HG03571 (cell line): ENCODE measurements around the gene DUSP22.

Source experiments
- ATAC-seq: cut with Tn5 transposase; IDR thresholded peaks from one replicate; pipeline ENCODE4 v1.9.1; 2021; ENCODE audit not compliant: unreplicated experiment

Gene DUSP22

DNA sequence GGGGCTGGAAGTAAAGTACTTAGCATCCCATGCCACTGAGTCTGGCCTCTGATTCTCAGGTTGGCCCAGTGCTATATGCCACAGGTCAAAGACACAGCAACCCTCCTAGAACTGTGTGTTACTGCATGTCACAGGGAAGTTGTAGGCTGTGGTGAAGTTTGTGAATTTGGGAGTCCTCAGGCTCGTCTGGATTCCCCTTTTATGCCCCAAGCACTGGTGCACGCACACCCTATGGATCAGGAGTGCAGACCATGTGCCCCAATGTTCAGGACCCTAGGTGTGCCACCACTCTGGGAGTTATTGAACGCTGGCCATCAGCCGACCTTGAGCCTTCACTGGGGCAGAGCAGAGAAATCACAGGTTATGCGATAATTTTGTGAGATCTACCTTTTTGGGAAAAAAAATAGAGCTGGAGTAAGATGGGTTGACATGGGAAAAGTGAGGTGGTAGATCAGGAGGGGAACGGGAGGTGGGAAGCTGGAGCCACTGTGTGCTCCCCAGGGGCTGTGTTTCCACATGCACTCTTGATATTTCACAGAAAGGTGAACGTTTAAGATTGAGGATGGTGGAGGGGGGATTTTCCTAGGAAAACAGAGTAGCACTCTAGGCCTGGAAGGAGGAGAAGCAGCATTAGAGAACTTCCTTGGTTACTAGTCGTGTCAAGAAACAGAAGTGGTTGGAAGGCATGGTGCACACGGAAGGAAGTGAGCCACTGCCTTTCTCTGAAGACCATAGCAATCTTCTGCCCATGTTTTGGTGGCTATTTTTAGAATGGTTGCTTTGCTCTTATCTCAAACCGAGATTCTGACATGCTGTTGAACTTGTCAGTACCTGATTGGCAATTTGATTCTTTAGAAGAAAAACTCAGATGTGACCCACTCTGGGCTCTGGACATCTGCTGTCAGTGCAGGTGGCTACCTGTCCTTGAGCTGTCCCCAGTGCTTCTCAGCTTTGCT, 44.1 kb downstream of the DUSP22 start:
- ATAC-seq: peak; percentile 41

DNA sequence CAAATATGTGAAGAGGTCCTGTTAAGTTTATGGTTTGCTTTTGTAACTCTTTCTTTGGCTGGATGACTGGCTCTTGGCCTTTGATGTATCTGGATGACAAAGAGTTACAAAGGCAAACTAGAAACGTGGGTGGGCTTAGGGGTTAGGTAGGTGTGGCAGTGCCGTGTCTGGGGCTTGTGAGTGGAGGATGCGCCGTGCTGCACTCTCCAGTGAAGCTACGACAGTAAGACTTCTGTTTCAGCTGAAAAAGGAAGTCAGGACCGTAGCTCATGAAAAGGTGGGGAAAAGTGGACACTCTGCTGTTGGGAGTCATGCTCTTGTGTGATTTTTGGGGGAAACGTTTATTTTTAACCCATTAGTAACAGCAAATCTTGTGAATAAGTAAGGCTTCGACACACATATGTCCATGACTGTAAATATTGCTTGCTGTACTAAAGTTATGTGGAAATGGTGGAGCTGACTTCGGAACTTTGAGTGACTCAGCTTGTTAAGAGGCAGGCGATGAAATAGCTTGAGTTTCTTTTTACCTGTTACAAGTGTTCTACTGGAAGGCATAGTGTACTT, 45.6 kb downstream of the DUSP22 start:
- ATAC-seq: no peak

DNA sequence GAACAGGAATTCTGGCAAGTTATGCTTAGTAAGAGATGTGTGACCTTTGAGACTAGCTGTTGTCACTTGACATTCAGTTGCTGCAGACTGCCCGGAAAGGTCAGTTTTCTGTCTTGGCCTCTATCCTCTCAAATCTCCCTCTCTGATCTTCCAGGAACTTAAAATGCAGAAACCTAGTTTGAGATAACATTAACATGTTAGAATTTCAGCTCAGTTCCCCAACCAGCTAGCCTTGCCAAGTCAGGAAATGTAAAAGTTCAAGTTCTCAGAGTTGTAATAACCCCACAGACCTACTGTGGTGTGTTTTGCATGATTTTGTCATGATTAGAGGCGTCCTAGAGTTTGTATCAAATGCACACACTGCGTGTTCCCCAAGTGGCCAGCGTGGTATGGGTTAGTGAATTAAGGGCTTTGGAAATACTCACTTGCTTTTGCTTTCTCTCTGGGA, 46.6 kb downstream of the DUSP22 start:
- no peak for ATAC-seq

DNA sequence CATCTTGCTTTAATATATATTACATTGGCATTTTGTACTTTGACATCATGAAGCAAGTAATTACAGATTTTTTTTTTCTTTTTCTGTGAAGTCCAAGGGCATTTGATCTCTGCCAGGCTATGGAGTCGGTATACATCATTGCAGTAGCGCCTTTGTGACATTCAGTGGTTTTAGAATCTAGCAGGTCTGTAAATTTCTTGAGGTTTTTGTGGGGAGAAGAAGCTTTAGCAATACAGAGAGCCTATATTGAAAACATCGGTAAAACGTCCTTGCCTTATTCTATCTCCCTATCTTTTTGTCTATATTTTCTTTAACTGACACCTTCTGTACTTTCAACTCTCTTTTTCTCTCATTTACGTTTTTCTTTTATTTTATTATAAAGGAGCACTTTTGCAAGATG, 47.2 kb downstream of the DUSP22 start:
- no peak for ATAC-seq

DNA sequence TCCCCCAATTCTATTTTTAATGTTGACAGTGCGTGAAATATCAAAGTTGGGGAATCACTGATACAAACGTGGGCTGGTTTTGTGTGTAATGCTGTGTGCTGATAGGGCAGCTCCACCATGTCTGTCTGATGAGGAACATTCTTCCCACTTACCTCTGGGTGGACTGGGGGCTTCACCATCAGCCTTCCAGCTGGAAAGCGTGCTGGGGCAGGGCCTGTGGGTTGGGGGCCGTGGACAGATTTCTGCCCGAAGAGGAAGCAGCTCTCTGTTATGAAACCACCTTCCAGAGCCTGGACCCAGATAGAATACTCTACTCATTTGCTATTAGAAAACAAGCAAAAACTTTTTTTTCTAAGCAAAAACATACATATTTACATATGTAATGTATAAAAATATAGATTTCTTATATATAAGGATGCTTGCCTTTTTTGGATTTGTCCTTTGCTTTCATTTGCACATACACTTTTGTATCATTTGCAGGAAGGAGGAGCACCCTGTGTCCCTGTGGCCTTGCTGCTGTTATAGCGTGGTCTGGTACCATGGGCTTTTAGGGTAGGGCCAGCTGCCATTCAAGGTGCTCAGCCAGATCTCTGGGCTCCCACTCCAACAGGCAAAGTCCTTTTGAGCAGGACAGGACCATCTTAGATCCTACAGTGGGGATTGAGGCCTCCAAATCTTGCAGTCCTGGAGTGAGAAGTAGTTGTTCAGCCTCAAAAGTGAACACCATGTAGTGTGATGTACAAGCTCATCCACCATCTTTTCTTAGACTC, 48.1 kb downstream of the DUSP22 start:
- no peak for ATAC-seq

DNA sequence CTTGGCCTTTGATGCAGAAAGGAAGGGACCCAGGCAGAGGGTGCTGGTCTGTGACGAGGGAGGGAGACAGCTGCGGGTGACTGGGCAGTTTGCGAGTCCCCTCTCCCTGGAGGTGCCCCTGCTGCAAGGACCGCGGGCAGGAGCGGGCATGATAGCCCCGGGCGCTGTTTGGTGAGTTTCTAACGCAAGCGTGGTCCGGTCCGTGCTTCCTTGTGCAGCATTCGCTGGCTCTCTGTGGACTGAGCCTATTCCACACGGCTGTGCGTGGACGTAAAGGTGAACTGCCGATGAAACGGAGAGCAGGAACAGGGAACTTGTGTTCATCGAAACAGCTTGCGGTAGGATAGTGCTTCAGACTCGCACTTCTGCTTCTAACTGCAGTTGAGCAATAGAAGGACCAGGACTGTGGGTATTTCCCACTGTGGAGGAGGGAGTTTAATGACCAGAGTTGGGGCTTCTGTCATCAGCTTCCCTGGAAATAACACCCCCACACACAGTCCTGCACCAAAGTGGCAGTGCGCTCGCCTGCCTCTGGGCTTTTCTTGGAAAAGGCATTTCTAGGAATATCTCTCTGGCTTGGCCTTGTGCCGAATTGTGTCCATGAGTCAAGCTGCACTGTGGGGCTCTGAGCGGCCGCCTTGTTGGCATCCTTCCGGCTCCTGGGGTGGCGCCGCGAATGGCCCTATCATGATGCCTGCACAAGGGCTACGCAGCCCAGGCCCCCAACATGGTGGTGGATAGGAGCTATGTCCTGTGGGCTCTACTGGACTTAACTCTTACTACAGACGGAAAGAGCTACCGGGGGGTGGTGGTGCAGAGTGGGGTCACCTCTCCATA, 48.9 kb downstream of the DUSP22 start:
- ATAC-seq: peak; percentile 29

DNA sequence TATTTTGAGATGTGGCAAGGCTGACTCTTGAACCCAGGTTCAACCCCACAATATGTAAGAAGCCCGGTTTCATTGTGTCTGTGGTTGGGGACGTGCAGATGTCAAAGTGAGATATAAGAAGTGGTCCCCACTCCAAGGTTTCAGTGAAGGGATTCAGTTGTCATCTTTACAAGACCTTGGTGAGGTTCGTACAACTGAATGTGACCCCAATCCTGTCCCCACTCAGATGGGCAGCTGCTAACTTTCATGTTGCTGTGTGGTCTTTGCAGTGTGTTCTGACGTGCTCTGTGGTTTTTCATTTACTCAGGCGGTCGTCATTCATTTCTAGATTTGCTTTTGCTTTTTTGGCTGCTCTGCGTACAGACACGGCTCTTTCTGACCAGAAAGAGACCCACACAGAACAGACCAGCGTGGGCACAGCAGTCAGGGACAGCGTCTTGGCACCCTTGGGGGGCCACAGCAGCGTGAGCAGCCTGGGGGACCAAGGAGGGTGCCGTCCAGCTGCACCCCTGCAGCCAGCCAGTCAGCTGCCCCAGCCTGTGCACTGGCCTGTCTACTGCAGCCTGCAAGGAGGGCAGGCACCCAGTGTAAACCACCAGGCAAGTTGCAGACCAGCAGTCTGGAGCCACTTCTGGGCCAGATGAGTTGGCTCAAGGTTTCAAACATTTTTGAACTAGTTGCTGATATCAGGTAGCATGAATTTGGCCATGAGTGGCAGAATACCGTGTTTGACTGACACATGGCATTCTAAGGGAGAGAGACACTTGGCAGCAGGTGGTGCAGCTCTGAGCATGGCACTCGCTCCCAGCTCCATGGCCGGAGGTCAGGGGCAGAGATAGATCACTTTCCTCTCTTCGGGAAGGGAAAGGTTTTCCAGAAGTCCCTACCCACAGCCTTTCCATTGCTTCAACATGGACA, 49.9 kb downstream of the DUSP22 start:
- peak; percentile 50 for ATAC-seq

DNA sequence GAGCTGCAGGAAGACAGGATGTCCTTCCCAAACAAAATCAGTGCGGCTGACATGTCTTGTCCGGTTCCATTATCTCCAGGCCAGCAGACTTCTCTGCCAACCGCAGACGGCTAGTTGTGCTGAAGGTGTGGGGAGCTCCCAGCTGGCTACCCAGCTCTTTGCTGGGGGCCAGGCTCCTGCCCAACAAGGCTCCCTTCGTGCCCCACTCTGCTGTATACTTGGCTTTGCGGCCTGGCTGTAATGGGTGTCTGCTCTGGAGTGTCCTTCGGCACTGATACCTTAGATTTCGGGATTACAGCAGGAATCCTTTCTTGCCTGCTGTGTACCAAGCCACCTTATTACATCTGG, 50.5 kb downstream of the DUSP22 start:
- no peak for ATAC-seq

DNA sequence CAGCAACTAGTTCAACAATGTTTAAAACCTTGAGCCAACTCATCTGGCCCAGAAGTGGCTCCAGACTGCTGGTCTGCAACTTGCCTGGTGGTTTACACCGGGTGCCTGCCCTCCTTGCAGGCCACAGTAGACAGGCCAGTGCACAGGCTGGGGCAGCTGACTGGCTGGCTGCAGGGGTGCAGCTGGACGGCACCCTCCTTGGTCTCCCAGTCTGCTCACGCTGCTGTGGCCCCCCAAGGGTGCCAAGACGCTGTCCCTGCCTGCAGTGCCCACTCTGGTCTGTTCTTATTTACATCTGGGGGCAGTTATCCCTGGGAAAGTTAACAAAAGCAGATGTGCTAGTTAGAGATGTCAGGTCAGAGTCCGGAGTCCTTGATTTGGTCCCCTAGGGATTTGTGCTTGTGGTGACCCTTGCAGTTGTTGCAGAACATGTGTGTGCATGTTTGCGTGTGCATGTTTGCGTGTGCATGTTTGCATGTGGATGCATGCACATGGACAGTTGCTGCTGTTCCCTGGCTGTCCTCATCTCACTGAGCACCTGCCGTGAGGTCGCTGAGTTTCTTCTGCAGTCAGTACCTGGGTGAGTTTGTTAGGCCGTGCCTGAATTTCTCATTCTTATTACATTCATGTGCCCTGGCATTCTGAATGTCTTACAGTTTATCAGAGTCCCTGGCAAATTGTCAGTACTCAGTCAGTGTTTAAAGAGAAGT, 51.1 kb downstream of the DUSP22 start:
- ATAC-seq: no peak

DNA sequence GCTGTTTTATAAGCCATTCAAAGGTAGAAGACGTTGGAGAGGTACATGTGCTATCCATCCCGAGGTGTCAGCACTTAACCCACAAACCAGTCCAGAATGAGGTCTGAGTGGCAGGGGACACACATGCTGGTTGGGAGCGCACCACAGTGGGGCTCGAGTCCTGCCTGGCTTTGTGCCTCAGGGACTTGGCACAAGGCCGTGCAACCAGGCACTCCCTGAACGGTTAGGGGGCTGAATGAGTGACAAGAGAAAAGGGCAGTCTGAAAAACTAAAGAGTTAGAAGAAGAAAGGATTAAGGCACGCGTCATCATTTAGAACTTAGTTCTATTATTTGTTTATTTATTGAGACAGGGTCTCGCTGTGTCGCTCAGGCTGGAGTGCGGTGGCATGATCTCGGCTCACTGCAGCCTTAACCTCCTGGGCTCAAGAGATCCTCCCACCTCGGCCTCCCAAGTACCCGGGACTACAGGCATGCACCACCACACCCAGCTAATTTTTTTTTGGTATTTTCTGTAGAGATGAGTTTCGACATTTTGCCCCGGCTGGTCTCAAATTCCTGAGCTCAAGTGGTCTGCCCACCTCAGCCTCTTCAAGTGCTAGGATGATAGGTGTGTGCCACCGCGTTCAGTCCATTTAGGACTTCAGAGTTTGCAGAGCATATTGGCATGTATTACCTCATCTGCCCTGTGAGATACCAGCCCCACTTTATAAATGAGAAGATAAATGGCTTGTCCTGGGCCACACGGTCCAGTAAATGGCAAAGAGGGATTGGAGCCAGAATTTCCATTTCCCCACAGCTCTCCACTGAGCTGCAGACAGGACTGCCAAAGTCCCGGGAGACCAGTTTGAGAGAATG, 51.9 kb downstream of the DUSP22 start:
- no peak for ATAC-seq

DNA sequence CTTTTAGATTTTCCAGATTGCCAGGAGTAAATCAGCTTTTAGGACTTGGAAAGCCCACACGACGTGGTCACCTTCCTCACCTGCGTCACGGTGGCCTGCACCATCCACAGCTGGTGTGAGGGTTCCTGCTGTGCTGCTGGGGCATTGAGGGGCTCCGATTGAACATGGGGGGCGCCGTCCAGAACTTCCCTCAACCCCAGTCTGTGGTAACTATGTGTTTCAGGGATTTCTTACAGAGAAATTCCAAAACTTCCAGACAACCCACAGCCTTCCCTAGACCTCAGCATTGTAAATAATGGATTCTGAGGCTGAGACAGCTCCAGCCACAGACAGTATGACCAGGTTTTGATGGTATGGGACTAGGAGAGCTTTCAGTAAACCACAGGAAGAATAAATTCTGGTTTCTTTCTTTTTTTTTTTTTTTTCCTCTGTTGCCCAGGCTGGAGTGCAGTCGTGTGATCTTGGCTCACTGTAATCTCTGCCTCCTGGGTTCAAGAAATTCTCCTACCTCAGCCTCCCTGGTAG, 52.6 kb downstream of the DUSP22 start:
- ATAC-seq: no peak

DNA sequence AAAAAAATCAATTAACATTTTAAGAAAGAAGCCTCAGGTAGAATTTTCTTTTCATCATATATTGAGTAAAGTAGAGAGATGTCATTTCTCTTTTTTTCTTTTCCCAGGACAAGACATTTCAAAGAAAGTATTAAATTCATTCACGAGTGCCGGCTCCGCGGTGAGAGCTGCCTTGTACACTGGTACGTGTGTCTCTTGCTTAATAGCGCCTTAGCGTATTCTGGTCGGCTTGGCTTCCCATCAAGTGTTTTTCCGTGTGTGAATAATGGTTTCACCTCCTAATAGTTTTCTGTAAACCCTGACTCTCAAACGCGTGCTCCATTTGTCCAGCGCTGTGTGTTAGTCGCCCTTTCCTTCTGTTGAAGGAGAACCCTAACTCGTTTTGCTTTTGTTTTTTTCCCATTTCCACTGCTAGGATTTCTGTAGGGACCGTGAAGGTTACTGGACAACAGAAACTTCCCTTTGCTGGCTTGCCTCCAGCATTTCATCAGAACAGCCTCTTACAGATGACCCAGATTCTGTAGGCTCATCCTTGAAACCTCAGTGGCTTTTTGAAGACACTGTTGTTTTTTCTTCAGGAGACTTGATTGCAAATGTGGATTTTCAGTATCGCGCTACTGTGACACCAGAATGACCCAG, 53.6 kb downstream of the DUSP22 start:
- no peak for ATAC-seq

DNA sequence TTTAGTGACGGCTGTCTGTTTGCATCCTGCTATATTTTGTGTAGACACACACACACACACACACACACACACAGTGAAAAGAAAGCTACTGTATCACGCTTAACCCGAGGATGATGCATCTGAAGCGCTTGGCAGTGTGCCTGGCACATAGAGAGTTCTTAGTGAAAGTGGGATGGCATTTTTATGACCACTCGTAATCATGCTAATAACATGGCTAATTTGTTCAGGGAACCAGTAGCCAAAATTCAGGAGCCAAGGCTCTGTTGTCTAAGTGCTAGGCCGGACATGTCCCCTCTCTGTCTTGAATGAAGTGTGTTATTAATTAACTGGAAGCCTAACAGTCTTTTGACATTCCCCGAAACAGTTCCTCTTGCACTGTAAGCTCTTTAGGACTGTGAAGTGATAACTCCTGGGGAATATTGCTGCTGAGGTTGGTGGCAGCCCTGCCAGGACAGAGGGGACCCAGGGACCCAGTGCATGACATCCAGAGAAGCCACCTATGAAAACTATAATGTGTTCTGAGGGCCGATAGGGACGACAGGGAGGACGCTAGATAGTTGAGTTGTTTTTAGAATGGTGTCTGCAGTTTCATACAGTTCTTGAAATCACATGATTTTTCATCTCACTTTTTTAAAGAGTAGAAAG, 54.2 kb downstream of the DUSP22 start:
- no peak for ATAC-seq

DNA sequence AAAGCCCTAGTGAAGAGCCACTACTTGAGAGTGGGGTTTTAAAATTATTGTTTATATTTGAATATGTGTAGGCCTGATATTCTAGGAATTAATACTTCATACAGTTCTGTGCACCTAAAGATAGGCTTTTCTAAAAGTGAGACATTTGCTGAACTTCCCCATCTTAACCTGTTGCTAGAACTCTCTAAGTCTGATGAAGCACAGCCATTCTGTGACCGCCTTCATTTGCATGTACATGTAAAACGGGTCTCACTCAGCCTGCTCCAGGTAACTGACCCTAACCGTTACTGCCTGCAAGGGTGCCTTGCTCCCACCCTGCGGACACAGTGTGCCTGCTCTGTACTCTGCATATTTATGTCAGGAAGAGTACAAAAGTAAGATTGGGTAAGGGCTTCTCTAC, 54.9 kb downstream of the DUSP22 start:
- peak; percentile 84 for ATAC-seq

DNA sequence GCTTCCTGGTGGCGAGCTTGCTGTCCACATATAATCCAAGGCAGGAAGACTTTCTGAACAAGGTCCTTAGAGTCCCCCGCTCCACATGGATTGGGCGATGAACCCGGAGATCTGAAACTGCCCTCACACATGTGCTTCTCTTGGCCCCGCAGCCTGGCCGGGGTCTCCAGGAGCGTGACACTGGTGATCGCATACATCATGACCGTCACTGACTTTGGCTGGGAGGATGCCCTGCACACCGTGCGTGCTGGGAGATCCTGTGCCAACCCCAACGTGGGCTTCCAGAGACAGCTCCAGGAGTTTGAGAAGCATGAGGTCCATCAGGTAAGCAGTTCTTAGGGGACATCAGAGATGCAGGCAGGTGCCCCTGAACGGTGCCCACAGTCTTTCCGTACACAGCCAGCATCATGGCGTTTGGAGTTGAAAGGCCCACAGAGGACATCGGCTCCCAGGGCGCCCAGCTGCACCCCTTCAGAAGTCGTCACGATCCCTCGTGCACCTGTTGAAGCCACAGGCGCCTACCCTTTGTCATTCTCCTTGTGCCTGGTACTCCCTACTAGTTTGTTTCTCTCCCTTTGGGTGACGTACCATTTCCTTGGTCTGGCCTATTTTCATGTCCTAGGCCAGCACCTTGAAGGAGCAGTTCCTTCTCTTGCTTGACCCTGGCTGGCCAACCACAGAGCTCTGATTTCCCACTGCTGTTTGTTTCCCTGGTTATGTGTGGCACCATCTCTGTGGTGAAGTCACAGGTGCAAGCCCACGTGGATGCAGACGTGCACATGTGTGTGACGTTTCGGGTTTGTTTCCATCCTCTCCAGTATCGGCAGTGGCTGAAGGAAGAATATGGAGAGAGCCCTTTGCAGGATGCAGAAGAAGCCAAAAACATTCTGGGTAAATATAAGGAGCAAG, 55.9 kb downstream of the DUSP22 start:
- ATAC-seq: no peak

DNA sequence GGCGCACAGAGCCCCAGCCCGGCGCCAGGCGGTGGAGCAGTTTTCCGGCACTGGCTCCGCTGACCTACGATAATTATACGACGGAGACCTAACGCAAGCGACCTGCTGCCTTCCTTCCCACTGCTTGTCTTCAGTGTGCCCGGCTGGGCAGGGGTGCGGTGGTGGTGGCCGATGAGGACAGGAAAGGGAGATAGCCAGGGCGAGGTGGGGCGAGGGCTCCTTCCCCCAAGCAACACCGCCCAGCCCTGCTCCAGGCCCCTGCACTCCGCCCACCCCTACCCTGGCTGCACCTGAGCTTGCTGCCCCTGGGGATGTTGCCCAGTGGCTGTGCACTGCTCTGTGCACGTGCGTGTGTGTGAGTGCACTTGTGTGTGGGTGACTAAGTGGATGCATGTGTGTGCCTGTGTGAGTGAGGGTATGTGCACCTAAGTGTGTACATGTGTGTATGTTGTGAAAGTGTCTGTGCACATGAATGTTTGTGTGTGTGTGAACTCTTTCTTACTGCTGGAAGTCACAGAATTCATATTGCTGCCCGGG, 56.6 kb downstream of the DUSP22 start:
- no peak for ATAC-seq
